ENCODE results near the gene HNRNPL. TPM values are rescaled to one million over a fixed set of nuclear protein-coding genes. Genes with fewer than 3 reads are reported as not detected.
A peak's percentile ranks its signal among the peaks of the same experiment; 100 is the strongest.
"Not testable (repeated sequence)": the region's sequence is repeated elsewhere in the genome, so short reads cannot be mapped to it uniquely, and the experiment has no call there.

HNRNPL gene
- total RNA-seq, 4 donors from 2014 or later: 88.3 to 172 (median 126) TPM

DNA sequence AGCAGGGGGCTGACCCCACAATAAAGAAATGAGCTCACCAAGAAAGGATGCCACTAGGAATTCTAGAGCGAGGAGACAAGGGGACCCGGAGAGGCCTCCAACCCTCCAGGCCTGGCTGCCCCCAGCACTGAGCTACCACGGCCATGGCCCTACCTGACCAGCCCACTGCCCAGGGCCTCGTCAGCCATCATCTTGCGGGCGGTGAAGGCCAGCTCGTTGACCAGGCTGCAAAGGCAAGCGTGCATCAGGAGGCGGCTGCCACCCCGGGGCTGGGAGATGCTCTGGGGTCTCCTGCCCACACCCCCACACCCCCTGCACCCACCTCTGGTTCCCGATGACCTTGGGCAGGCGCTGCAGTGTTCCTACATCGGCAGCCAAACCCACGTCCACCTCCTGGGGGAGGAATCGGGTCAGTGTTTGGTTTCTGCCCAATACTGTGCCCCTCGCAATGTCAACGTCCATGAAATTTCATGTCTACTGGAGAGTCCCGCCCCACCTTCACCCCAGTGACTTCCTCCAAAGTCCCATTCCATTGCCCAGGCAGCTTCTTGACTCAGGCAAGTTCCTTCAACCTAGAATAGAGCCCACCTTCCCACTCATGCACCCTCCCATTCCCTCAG, 33.5 kb downstream of the HNRNPL start:
- Histone ChIP-seq H3K27me3 (no peaks in the 10 kb centered on the region), H3K4me3 (no peak overlapping the region), H3K9me3 (no peaks in the 10 kb centered on the region), H3K4me1 (peaks cover 13 to 20% of the 10 kb centered on the region in 2 donors), H3K36me3 (peaks cover 0 to 36% of the 10 kb centered on the region in 2 donors), H3K27ac (no peak overlapping the region)
- in situ Hi-C loops (cut with MboI; ENCODE audit: low sequenced_read_pairs in 4 of 4) (no loop called here), intact Hi-C loops (cut with DNase I; ENCODE audit: low total_unique reads) (no loop called here)
- DNase-seq: no peak
- ATAC-seq: no peak
- TF ChIP-seq, protein P1, sequence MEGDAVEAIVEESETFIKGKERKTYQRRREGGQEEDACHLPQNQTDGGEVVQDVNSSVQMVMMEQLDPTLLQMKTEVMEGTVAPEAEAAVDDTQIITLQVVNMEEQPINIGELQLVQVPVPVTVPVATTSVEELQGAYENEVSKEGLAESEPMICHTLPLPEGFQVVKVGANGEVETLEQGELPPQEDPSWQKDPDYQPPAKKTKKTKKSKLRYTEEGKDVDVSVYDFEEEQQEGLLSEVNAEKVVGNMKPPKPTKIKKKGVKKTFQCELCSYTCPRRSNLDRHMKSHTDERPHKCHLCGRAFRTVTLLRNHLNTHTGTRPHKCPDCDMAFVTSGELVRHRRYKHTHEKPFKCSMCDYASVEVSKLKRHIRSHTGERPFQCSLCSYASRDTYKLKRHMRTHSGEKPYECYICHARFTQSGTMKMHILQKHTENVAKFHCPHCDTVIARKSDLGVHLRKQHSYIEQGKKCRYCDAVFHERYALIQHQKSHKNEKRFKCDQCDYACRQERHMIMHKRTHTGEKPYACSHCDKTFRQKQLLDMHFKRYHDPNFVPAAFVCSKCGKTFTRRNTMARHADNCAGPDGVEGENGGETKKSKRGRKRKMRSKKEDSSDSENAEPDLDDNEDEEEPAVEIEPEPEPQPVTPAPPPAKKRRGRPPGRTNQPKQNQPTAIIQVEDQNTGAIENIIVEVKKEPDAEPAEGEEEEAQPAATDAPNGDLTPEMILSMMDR (IDR thresholded peaks at IDR 0.05 in 4 of 5, conservative IDR thresholded peaks at IDR 0.05 in 1 of 5): no peak
- no peak for TF ChIP-seq POLR2A (IDR thresholded peaks at IDR 0.05)

DNA sequence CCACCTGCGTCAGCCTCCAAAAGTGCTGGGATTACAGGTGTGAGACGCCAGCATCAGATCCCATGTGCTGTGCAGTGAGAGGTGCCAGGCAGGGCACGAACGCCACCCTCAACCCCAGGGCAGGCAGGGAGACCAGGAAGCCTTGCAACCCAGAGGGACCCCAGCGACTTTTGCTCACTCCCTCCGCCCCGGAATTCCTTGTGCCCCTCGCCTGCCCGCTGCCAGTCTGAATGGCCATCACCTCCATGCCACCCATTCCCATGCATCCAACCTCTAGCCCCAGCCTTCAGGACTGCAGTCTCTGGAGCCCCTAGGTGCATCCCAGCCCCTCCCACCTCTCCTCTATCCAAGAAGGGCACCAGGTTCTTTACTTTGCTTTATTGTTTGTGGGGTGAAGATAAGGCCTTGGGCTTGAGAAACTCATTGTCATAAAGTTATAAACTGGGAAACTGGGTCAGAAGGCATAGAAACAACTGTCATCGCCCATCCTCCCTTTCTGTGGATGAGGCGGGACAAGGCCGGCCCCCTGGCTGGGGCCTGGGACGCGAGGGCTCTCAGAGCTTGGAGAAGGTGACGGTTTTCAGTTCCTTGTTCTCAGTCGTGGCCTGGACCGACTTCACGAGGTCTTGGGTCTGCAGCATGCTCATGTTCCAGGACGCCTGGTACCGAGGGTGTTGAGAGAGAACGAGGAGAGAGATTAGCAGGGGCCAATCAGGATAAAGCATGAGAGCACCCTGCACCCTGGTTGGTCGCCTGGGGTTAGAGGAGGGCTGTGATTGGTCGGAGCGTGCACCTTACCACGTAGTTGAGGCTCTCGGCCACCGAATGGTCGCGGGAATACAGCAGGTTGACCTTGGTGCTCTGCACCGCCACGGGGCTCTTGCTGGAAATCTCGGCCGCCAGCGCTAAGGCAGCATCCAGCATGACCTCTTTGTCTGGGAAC, 34.5 kb downstream of the HNRNPL start:
- Histone ChIP-seq H3K36me3 (peaks cover 0 to 36% of the 10 kb centered on the region in 2 donors), H3K4me3 (no peak overlapping the region), H3K9me3 (no peaks in the 10 kb centered on the region), H3K4me1 (peaks cover 8 to 12% of the 10 kb centered on the region in 2 donors), H3K27me3 (no peaks in the 10 kb centered on the region), H3K27ac (no peak overlapping the region)
- ATAC-seq: no peak
- DNase-seq: no peak
- TF ChIP-seq, protein P1 (IDR thresholded peaks at IDR 0.05 in 4 of 5, conservative IDR thresholded peaks at IDR 0.05 in 1 of 5): no peak
- no peak for TF ChIP-seq POLR2A (IDR thresholded peaks at IDR 0.05)
- in situ Hi-C loops (cut with MboI; ENCODE audit: low sequenced_read_pairs in 4 of 4): no loop called here
- intact Hi-C loops (cut with DNase I; ENCODE audit: low total_unique reads): no loop called here

DNA sequence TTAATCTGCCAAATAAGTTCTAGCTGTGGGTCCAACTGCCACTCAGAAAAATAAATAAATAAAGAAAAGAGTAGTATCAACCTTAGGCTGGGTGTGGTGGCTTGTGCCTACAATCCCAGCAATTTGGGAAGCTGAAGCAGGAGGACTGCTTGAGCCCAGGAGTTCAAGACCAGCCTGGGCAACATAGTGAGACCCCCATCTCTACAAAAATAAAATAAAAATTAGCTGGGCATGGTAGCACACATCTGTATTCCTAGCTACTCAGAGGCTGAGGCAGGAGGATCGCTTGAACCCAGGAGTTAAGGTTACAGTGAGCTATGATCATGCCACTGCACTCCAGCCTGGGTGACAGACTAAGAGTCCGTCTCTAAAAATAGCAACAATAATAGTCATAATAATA, 35.9 kb downstream of the HNRNPL start:
- H3K4me3 ChIP-seq; H3K9me3 ChIP-seq; in situ Hi-C loops (cut with MboI; ENCODE audit: low sequenced_read_pairs in 4 of 4); DNase-seq; intact Hi-C loops (cut with DNase I; ENCODE audit: low total_unique reads); H3K27me3 ChIP-seq; H3K4me1 ChIP-seq; ATAC-seq; H3K27ac ChIP-seq: not testable (repeated sequence)
- H3K36me3 ChIP-seq: peaks cover 0 to 36% of the 10 kb centered on the region in 2 donors

DNA sequence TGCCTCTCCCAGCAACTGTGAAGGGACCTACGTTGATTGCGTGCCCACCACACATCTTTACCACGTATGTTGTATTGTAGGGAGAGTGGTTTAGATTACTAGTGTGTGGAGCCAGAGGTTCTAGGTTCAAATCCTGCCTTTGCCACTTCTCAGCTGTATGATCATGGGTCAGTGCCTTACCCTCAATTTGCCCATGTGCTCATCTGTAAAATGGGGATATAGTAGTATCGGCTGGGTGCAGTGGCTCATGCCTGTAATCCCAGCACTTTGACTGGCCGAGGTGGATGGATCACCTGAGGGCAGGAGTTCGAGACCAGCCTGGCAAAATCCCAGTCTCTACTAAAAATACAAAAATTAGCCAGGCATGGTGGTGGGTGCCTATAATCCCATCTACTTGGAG, 36.5 kb downstream of the HNRNPL start:
- no peaks in the 10 kb centered on the region for H3K4me1 ChIP-seq
- intact Hi-C loops (cut with DNase I; ENCODE audit: low total_unique reads): no loop called here
- no peak overlapping the region for H3K27ac ChIP-seq
- H3K36me3 ChIP-seq: peaks cover 0 to 36% of the 10 kb centered on the region in 2 donors
- ATAC-seq (no peak), DNase-seq (no peak)
- no peak overlapping the region for H3K4me3 ChIP-seq
- no peaks in the 10 kb centered on the region for H3K27me3 ChIP-seq
- no peaks in the 10 kb centered on the region for H3K9me3 ChIP-seq
- in situ Hi-C loops (cut with MboI; ENCODE audit: low sequenced_read_pairs in 4 of 4): no loop called here
- TF ChIP-seq POLR2A (IDR thresholded peaks at IDR 0.05): no peak
- TF ChIP-seq, protein P1 (IDR thresholded peaks at IDR 0.05 in 4 of 5, conservative IDR thresholded peaks at IDR 0.05 in 1 of 5): no peak

DNA sequence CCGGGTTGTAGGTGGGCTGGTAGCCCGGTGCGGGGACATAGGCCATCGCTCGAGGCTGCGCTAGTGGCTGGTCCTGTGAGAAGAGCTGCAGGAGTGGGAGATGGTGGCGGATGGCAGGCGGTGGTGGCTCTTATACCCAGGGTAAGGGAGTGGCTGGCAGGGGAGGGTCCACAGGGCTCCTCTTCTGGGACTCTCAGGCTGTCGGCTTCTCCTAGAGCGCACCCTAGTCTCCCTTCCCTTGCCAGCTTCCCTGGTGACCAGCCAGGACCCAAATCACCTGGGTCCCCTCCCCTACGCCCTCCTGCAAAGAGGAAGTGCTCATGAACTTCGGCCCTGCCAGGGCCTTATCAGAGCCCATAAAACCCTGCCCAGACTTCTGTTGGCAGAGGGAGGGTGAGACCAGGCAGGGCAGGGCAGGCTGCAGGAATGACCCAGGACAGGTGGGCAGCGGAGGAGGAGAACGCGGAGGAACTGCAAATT, 36.9 kb downstream of the HNRNPL start, which contains the start of gene LGALS4:
LGALS4 (minus strand) TSS at position 105 of the 480 bp plus-strand sequence; CDS start at position 46, 59 bp downstream.
- H3K4me1 ChIP-seq: no peaks in the 10 kb centered on the region
- DNase-seq (no peak), ATAC-seq (peak in 1 of 2 donors; percentile 18)
- peaks cover 0 to 32% of the 10 kb centered on the region in 2 donors for H3K36me3 ChIP-seq
- TF ChIP-seq, protein P1 (IDR thresholded peaks at IDR 0.05 in 4 of 5, conservative IDR thresholded peaks at IDR 0.05 in 1 of 5): no peak
- TF ChIP-seq POLR2A (IDR thresholded peaks at IDR 0.05): no peak
- no peak within 1 kb of the TSS for H3K4me3 ChIP-seq
- intact Hi-C loops (cut with DNase I; ENCODE audit: low total_unique reads): no loop called here
- in situ Hi-C loops (cut with MboI; ENCODE audit: low sequenced_read_pairs in 4 of 4): no loop called here
- H3K27ac ChIP-seq: no peak within 1 kb of the TSS
- no peaks in the 10 kb centered on the region for H3K9me3 ChIP-seq
- H3K27me3 ChIP-seq: no peaks in the 10 kb centered on the region
